HUES48 (cell line): Measurements from ENCODE around the gene MYH13.

ENCODE experiments used
- H3K27ac ChIP-seq: one replicate; pipeline ENCODE4 v1.7.0; 2013; ENCODE audit warnings: low read depth, low read length, inconsistent platforms
- H3K27me3 ChIP-seq: 2 replicates; pipeline ENCODE4 v1.6.1; 2013; ENCODE audit warnings: mild to moderate bottlenecking, low read length; ENCODE audit not compliant: control insufficient read depth, insufficient read depth
- H3K36me3 ChIP-seq: 2 replicates; pipeline ENCODE4 v1.6.1; 2013; ENCODE audit warnings: low read length; ENCODE audit not compliant: control insufficient read depth, insufficient read depth
- H3K4me1 ChIP-seq: 2 replicates; pipeline ENCODE4 v1.6.1; 2013; ENCODE audit warnings: mild to moderate bottlenecking, low read length; ENCODE audit not compliant: control insufficient read depth, insufficient read depth
- H3K4me3 ChIP-seq: 2 replicates; pipeline ENCODE4 v1.5.1; 2013; ENCODE audit warnings: mild to moderate bottlenecking, low read depth, low read length
- H3K9ac ChIP-seq: 2 replicates; pipeline ENCODE4 v1.6.1; 2013; ENCODE audit warnings: mild to moderate bottlenecking, low read depth, low read length, moderate library complexity
- H3K9me3 ChIP-seq: 2 replicates; pipeline ENCODE4 v1.6.1; 2013; ENCODE audit warnings: low read length; ENCODE audit not compliant: control insufficient read depth, insufficient read depth

MYH13 gene

DNA sequence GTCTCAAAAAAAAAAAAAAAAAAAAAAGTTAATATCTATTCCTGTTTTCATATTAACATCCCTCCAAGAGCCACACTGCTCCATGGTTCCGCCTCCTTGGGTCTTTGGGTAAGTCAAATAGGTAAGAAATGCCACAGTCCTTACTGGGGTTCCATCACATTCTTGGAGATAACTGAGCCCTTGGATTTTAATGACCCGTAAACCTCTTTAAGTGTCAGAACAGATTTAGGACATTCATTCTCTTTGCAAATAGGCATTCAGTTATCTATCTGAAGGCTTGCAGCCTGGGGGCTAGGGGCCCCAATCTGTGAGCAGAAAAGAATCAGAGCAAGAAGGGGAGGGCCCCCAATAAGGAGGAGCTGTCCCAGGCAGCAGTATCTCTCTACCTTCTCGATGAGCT is 28.0 kb downstream of the MYH13 start:
- no peaks in the 10 kb centered on the region for H3K4me1 ChIP-seq
- no peaks in the 10 kb centered on the region for H3K9me3 ChIP-seq
- no peak overlapping the region for H3K9ac ChIP-seq
- H3K36me3 ChIP-seq: no peaks in the 10 kb centered on the region
- H3K27ac ChIP-seq: no peak overlapping the region
- H3K27me3 ChIP-seq: no peaks in the 10 kb centered on the region
- H3K4me3 ChIP-seq: no peak overlapping the region

GRCh38 chr17:10339051-10339450 is 33.8 kb downstream of the MYH13 start:
- no peaks in the 10 kb centered on the region for H3K27me3 ChIP-seq
- H3K4me3 ChIP-seq: no peak overlapping the region
- H3K9me3 ChIP-seq: no peaks in the 10 kb centered on the region
- no peak overlapping the region for H3K9ac ChIP-seq
- H3K27ac ChIP-seq: no peak overlapping the region
- no peaks in the 10 kb centered on the region for H3K36me3 ChIP-seq
- peaks cover 4% of the 10 kb centered on the region for H3K4me1 ChIP-seq

- H3K27ac ChIP-seq: no peak overlapping the region
- peaks cover 4% of the 10 kb centered on the region for H3K4me1 ChIP-seq
- H3K27me3 ChIP-seq: no peaks in the 10 kb centered on the region
- no peaks in the 10 kb centered on the region for H3K9me3 ChIP-seq
- H3K9ac ChIP-seq: no peak overlapping the region
- no peaks in the 10 kb centered on the region for H3K36me3 ChIP-seq
- no peak overlapping the region for H3K4me3 ChIP-seq
Measured at GRCh38 chr17:10337976-10338375, 34.8 kb downstream of the MYH13 start.

DNA sequence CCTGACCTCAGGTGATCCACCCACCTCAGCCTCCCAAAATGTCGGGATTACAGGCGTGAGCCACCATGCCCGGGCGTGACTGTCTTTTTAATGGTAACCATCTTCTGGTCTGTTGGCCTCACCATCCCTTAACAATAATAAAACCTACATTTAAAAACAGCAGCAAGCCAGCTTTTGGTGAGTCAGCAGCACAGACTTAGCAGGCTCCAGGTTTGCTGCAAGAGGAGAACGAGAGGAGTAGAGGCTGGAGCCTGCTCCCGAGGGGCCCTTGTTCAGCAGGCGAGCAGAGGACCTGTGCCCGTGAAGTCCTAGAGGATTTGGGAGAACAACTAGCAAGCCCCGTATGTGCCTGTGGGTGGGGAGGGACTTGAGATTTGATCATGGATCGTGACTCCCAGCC is 35.7 kb downstream of the MYH13 start:
- H3K4me1 ChIP-seq: peaks cover 4% of the 10 kb centered on the region
- H3K4me3 ChIP-seq: no peak overlapping the region
- H3K27me3 ChIP-seq: no peaks in the 10 kb centered on the region
- no peaks in the 10 kb centered on the region for H3K9me3 ChIP-seq
- no peak overlapping the region for H3K9ac ChIP-seq
- no peaks in the 10 kb centered on the region for H3K36me3 ChIP-seq
- no peak overlapping the region for H3K27ac ChIP-seq

DNA sequence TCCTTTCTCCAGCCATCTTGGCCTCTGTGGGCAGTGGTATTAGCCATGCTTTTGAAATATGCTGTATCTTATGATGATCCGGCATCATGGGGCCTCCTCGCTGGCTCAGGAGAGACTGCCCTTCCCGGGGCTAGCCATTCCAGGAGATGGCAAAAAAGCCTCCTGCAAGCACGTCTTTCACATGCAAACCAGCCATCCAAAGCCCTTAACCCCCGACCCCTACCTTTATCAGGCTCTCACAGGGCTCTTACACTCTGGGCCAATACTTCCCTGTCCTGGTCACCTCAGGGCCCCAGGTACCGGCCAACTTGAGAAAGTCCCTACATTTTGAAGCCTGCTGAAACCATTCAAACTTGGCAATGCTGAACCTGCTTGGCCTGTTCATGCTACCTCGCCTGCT is 36.4 kb downstream of the MYH13 start:
- H3K9ac ChIP-seq: no peak overlapping the region
- no peaks in the 10 kb centered on the region for H3K9me3 ChIP-seq
- H3K27me3 ChIP-seq: no peaks in the 10 kb centered on the region
- peaks cover 4% of the 10 kb centered on the region for H3K4me1 ChIP-seq
- no peaks in the 10 kb centered on the region for H3K36me3 ChIP-seq
- no peak overlapping the region for H3K4me3 ChIP-seq
- no peak overlapping the region for H3K27ac ChIP-seq

GRCh38 chr17:10332515-10332914 is 40.3 kb downstream of the MYH13 start:
- no peaks in the 10 kb centered on the region for H3K36me3 ChIP-seq
- H3K4me3 ChIP-seq: no peak overlapping the region
- no peaks in the 10 kb centered on the region for H3K27me3 ChIP-seq
- peaks cover 4% of the 10 kb centered on the region for H3K4me1 ChIP-seq
- no peaks in the 10 kb centered on the region for H3K9me3 ChIP-seq
- H3K27ac ChIP-seq: no peak overlapping the region
- no peak overlapping the region for H3K9ac ChIP-seq

GRCh38 chr17:10328971-10329923 is 43.6 kb downstream of the MYH13 start:
- Histone ChIP-seq H3K27me3 (no peaks in the 10 kb centered on the region), H3K27ac (no peak overlapping the region), H3K9ac (no peak overlapping the region), H3K4me3 (no peak overlapping the region), H3K9me3 (no peaks in the 10 kb centered on the region), H3K4me1 (no peaks in the 10 kb centered on the region), H3K36me3 (no peaks in the 10 kb centered on the region)

GRCh38 chr17:10328206-10328605 is 44.6 kb downstream of the MYH13 start:
- Histone ChIP-seq H3K36me3 (no peaks in the 10 kb centered on the region), H3K9ac (no peak overlapping the region), H3K4me3 (no peak overlapping the region), H3K27me3 (no peaks in the 10 kb centered on the region), H3K27ac (no peak overlapping the region), H3K4me1 (no peaks in the 10 kb centered on the region), H3K9me3 (no peaks in the 10 kb centered on the region)

GRCh38 chr17:10327640-10328039 is 45.2 kb downstream of the MYH13 start:
- Histone ChIP-seq H3K9ac (no peak overlapping the region), H3K4me3 (no peak overlapping the region), H3K27me3 (no peaks in the 10 kb centered on the region)

DNA sequence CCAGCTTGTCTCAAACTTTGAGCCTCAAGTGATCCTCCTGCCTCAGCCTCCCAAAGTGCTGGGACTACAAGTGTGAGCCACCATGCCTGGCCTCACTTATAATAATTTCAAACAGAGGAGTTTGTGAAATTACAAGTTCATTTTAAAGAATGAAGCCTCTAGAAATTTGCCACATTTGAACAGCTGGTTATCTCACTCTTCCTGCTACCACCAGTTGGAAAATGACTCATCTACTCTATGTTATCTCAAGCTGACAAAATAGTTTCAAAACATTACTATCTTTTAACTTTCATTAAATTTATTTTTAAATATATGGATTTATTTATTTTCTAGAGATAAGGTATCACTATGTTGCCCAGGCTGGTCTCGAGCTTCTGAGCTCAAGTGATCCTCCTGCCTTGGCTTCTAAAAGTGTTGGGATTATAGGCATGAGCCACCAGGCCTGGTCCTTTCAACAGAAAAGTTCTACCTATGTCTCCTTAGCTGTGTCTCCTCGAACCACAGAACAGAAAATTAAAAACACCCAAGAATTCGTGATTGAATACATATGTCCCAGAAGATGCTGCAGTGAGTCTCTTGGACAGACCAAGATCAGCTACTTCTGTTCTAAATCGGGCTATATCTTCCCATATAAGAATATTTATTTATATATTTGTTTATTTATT is 47.6 kb downstream of the MYH13 start:
- Histone ChIP-seq H3K4me1 (no peaks in the 10 kb centered on the region), H3K27me3 (no peaks in the 10 kb centered on the region), H3K36me3 (no peaks in the 10 kb centered on the region), H3K9ac (no peak overlapping the region), H3K27ac (no peak overlapping the region), H3K4me3 (no peak overlapping the region), H3K9me3 (no peaks in the 10 kb centered on the region)

More at GRCh38 chr17:10327640-10328039, 45.2 kb downstream of the MYH13 start:
- Histone ChIP-seq H3K36me3 (no peaks in the 10 kb centered on the region), H3K27ac (no peak overlapping the region), H3K4me1 (no peaks in the 10 kb centered on the region), H3K9me3 (no peaks in the 10 kb centered on the region)
